Vagina (tissue), 2 donors: ENCODE measurements around the gene VSIG10L. TPM values are rescaled to one million over a fixed set of nuclear protein-coding genes. Genes with fewer than 3 reads are reported as not detected.

Source experiments
- DNase-seq, 2 donors: peaks; one replicate each; pipeline ENCODE4 v3.0.0-alpha.2; 2017; ENCODE audit errors: extremely low spot score in 2 of 2
- H3K27ac ChIP-seq: fragments of 200-600 bp; sonication (generic); one replicate; pipeline ENCODE4 v1.5.1; 2019
- H3K27me3 ChIP-seq: fragments of 200-600 bp; sonication (generic); one replicate; pipeline ENCODE4 v1.5.1; 2019
- H3K36me3 ChIP-seq, 2 donors: fragments of 200-600 bp; sonication (generic); one replicate each; pipeline ENCODE4 v1.5.1; 2017 to 2019
- H3K4me1 ChIP-seq: fragments of 200-600 bp; sonication (generic); one replicate; pipeline ENCODE4 v1.5.1; 2019
- H3K4me3 ChIP-seq, 2 donors: fragments of 200-600 bp; sonication (generic); 1 replicate in 1 of 2; 2 replicates in 1 of 2; pipeline ENCODE4 v1.5.1; 2016 to 2019
- H3K9me3 ChIP-seq: fragments of 200-600 bp; sonication (generic); one replicate; pipeline ENCODE4 v1.5.1; 2019
- POLR2A ChIP-seq, 2 donors: fragments of 450-650 bp; IDR thresholded peaks; one replicate each; pipeline ENCODE4 v1.6.1; 2017; ENCODE audit warnings: antibody characterized with exemption in 2 of 2, mild to moderate bottlenecking in 2 of 2, moderate library complexity in 2 of 2
- POLR2AphosphoS5 ChIP-seq, 2 donors: sonication (generic); formaldehyde crosslinking; IDR thresholded peaks; one replicate each; pipeline ENCODE4 v1.9.0; 2017; ENCODE audit warnings: antibody characterized with exemption in 2 of 2, mild to moderate bottlenecking in 2 of 2, low read depth in 1 of 2; ENCODE audit not compliant: insufficient read depth in 1 of 2
- intact Hi-C: fragments of 100-400 bp; cut with DNase I; formaldehyde crosslinking; loops from one replicate; pipeline ENCODE4 v1.15.1; 2023
- total RNA-seq: library from RNA; depleted of rRNA; stranded (reverse); fragments of >200 nt; gene quantifications from one replicate; pipeline ENCODE4 v1.2.3, GENCODE V29; 2016
- TF ChIP-seq, protein P1 (sequence below), 3 experiments: fragments of 450-650 bp in 2 of 3; fragments of 200-600 bp in 1 of 3; sonication (generic) in 1 of 3; IDR thresholded peaks; one replicate each; pipeline ENCODE4 v1.5.1; 2017 to 2019; ENCODE audit warnings: antibody characterized with exemption in 3 of 3, mild to moderate bottlenecking in 2 of 3, moderate library complexity in 2 of 3

Gene VSIG10L
- total RNA-seq, 1 donor from 2014 or later, result 20.1 TPM

DNA sequence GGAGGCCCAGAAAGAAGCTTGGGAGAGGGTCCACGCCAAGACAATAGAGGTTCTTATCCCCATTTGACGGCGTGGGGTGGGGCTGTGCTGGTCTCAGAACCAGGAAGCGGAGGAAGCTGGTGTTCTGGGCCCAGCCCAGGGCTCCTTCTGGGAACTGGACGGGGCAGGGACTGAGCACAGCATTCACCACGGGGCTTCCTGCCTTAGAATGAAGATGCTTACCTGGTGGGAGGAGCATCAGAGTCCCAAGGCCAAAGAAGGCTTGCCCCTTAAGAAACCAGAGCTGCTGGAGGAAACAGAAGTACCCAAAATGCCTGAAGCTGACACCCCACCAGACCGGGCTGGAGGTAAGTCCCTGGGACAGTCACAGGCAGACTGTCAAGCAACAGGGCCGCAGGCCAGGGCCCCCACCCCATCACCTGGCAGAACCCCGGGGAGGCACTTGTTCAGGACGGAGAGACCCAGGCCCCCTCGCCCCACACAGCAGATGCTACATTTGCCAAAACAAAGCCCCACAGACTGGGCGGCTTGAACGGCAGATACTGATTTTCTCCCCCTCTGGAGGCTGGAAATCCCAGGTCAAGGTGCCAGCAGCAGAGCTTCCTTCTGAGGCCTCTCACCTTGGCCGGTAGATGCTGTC, 48.2 kb downstream of the VSIG10L start:
- Histone ChIP-seq H3K27me3 (no peaks in the 10 kb centered on the region), H3K36me3 (no peaks in the 10 kb centered on the region), H3K4me1 (no peaks in the 10 kb centered on the region), H3K9me3 (no peaks in the 10 kb centered on the region), H3K27ac (no peak overlapping the region), H3K4me3 (no peak overlapping the region)
- DNase-seq, result no peak
- intact Hi-C loops, result no loop called here
- TF ChIP-seq POLR2A (IDR thresholded peaks at IDR 0.05) (no peak), POLR2AphosphoS5 (IDR thresholded peaks at IDR 0.05; ENCODE audit: insufficient read depth in 1 of 2, low read depth in 1 of 2) (no peak)
- TF ChIP-seq, protein P1, sequence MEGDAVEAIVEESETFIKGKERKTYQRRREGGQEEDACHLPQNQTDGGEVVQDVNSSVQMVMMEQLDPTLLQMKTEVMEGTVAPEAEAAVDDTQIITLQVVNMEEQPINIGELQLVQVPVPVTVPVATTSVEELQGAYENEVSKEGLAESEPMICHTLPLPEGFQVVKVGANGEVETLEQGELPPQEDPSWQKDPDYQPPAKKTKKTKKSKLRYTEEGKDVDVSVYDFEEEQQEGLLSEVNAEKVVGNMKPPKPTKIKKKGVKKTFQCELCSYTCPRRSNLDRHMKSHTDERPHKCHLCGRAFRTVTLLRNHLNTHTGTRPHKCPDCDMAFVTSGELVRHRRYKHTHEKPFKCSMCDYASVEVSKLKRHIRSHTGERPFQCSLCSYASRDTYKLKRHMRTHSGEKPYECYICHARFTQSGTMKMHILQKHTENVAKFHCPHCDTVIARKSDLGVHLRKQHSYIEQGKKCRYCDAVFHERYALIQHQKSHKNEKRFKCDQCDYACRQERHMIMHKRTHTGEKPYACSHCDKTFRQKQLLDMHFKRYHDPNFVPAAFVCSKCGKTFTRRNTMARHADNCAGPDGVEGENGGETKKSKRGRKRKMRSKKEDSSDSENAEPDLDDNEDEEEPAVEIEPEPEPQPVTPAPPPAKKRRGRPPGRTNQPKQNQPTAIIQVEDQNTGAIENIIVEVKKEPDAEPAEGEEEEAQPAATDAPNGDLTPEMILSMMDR (IDR thresholded peaks at IDR 0.05), result no peak

DNA sequence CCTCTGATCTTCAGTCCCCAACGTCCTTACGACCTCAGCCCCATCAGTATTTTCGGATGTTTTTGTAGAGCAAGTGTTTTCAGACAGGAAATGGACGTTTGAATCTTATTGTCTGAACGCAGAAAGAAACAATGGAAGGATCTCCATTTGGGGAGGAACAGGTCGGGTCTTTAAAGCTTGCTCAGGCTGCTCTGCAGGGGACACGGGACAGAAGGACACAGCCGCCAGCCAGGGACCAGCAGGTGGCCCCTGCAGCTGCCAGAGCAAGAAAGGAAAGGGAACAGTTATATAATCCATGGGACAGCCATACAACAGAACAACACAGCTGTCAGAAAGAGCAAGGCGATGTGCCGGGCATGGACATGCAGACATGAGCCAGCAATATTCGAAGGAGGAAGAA, 49.0 kb downstream of the VSIG10L start:
- Histone ChIP-seq H3K27ac (no peak overlapping the region), H3K4me1 (no peaks in the 10 kb centered on the region), H3K9me3 (no peaks in the 10 kb centered on the region), H3K36me3 (no peaks in the 10 kb centered on the region), H3K4me3 (no peak overlapping the region), H3K27me3 (no peaks in the 10 kb centered on the region)
- no peak for DNase-seq
- intact Hi-C loops, result no loop called here
- TF ChIP-seq POLR2AphosphoS5 (IDR thresholded peaks at IDR 0.05; ENCODE audit: insufficient read depth in 1 of 2, low read depth in 1 of 2), result no peak

DNA sequence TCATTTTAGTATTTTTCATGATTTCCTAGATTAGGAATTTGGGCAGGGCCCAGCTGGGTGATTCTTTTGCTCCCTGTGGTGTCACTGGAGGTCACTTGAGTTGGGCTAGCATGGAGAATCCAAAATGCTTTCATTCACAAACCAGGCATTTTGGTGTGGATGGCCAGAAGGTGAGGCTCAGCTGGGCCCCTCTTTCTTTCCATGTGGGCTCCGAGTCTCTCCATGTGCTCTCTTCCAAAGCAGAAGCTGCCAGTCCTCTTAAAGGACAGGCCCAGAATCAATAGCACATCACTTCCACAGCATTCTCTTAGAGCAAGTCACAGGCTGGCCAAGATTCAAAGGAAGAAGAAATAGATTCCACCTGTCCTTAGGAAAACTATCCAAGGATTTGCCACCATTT, 52.3 kb downstream of the VSIG10L start:
- Histone ChIP-seq H3K9me3 (no peaks in the 10 kb centered on the region), H3K36me3 (no peaks in the 10 kb centered on the region), H3K4me3 (no peak overlapping the region), H3K27ac (no peak overlapping the region), H3K4me1 (no peaks in the 10 kb centered on the region), H3K27me3 (no peaks in the 10 kb centered on the region)
- intact Hi-C loops, result no loop called here
- DNase-seq, result no peak
- no peak for TF ChIP-seq POLR2AphosphoS5 (IDR thresholded peaks at IDR 0.05; ENCODE audit: insufficient read depth in 1 of 2, low read depth in 1 of 2)
- TF ChIP-seq, protein P1 (IDR thresholded peaks at IDR 0.05), result no peak
- no peak for TF ChIP-seq POLR2A (IDR thresholded peaks at IDR 0.05)

DNA sequence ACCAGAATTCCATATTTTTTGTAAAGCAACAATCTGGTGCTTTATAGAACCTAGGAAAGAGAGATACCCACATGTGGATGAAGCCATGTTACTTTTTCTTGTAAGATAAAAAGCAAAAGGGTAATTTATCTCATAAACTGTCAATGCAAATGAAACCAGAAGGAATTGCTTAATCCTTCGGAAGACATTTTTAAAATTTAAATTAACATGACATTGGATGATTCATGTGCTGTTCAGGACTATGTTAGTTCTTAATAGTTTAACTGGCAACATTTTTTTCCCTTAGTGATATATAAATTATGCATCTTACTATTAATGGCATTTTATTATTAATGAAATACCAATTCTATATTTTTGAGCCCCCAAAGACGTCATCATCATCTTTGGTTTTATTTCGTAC, 56.3 kb downstream of the VSIG10L start:
- Histone ChIP-seq H3K4me1 (no peaks in the 10 kb centered on the region), H3K36me3 (no peaks in the 10 kb centered on the region), H3K27ac (no peak overlapping the region), H3K9me3 (no peaks in the 10 kb centered on the region), H3K27me3 (no peaks in the 10 kb centered on the region), H3K4me3 (no peak overlapping the region)
- DNase-seq, result no peak
- intact Hi-C loops, result no loop called here
- TF ChIP-seq, protein P1 (IDR thresholded peaks at IDR 0.05), result no peak
- TF ChIP-seq POLR2A (IDR thresholded peaks at IDR 0.05) (no peak), POLR2AphosphoS5 (IDR thresholded peaks at IDR 0.05; ENCODE audit: insufficient read depth in 1 of 2, low read depth in 1 of 2) (no peak)

DNA sequence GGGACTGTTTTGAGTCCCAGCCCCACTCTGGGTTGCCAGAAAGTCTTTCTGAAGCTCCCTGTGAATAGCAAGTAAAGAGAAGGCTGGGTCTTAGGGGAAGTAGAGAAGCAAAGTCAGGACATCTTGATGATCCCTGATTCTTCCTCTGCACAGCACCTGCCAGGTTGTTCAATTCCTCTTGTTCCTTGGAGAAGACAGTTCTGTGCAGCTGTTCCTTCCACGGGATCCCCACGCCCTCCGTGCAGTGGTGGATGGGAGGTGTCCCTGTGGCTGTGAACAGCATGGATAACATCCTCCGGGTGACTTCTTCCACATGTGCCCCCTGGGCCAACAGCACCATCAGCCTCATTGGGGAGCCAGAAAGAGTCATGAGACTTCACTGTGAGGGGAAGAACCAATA, 59.6 kb downstream of the VSIG10L start:
- intact Hi-C loops, result no loop called here
- H3K36me3 ChIP-seq, result no peaks in the 10 kb centered on the region
- peak in 1 of 2 donors; percentile 67 for DNase-seq
- H3K4me1 ChIP-seq, result no peaks in the 10 kb centered on the region
- H3K27ac ChIP-seq, result no peak overlapping the region
- no peaks in the 10 kb centered on the region for H3K9me3 ChIP-seq
- no peaks in the 10 kb centered on the region for H3K27me3 ChIP-seq
- no peak overlapping the region for H3K4me3 ChIP-seq
- TF ChIP-seq POLR2A (IDR thresholded peaks at IDR 0.05) (no peak), POLR2AphosphoS5 (IDR thresholded peaks at IDR 0.05; ENCODE audit: insufficient read depth in 1 of 2, low read depth in 1 of 2) (no peak)
- TF ChIP-seq, protein P1 (IDR thresholded peaks at IDR 0.05), result no peak

Other genes with a start within 250 kb of the VSIG10L start
- gene CTU1, start 233.7 kb downstream of the VSIG10L start, total RNA-seq, result 8.8 TPM
- gene SIGLEC9, start 217.2 kb downstream of the VSIG10L start, total RNA-seq, result 5.9 TPM
- gene SIGLEC7, start 199.8 kb downstream of the VSIG10L start, total RNA-seq, result 1.5 TPM
- gene CD33, start 117.1 kb downstream of the VSIG10L start, total RNA-seq, result 5.6 TPM
- not detected for gene SIGLECL1, start 91.1 kb downstream of the VSIG10L start, total RNA-seq
- gene IGLON5, start 30.5 kb downstream of the VSIG10L start, total RNA-seq, result not detected
- gene ETFB, start 24.2 kb upstream of the VSIG10L start, total RNA-seq, result 114 TPM
- gene CLDND2, start 26.9 kb upstream of the VSIG10L start, total RNA-seq, result not detected
- 3.4 TPM for gene NKG7, start 30.5 kb upstream of the VSIG10L start, total RNA-seq
- not detected for gene LIM2, start 45.8 kb upstream of the VSIG10L start, total RNA-seq
- not detected for gene C19orf84, start 48.5 kb upstream of the VSIG10L start, total RNA-seq
- 3.7 TPM for gene SIGLEC10, start 75.5 kb upstream of the VSIG10L start, total RNA-seq
- not detected for gene SIGLEC8, start 116.3 kb upstream of the VSIG10L start, total RNA-seq
- not detected for gene CEACAM18, start 136.4 kb upstream of the VSIG10L start, total RNA-seq
- not detected for gene SIGLEC12, start 159.7 kb upstream of the VSIG10L start, total RNA-seq
- 1.2 TPM for gene SIGLEC6, start 189.5 kb upstream of the VSIG10L start, total RNA-seq
- gene ZNF175, start 229.1 kb upstream of the VSIG10L start, total RNA-seq, result 8.1 TPM